HG03108 (cell line): ENCODE data around the gene RABAC1.
"Not testable (repeated sequence)": the region's sequence is repeated elsewhere in the genome, so short reads cannot be mapped to it uniquely, and the experiment has no call there.

Experiments
- ATAC-seq: cut with Tn5 transposase; IDR thresholded peaks from one replicate; pipeline ENCODE4 v1.9.1; 2021; ENCODE audit warnings: moderate library complexity; ENCODE audit not compliant: unreplicated experiment

The RABAC1 gene

DNA sequence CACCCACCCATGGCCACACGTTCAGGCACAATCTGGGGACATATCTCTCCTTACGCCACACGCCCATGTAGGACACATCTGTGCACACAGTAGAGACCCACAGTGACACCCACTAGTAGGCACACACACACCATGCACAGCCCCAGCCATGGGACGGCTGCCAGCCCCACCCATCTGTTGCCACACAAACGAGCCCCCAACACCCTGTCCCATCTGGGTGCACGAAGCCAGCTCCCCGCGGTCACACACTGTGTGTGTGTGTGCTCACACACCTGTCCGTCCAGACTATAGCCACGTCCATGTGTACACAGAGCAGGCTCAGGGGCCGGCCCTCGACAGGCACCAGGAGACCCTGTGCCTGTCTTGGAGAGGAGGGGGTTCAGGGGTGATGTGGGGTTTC is 41.4 kb downstream of the RABAC1 start:
- ATAC-seq, result no peak

- ATAC-seq, result no peak
Measured at GRCh38 chr19:41915776-41916414, 43.2 kb downstream of the RABAC1 start.

GRCh38 chr19:41915021-41915775 is 43.9 kb downstream of the RABAC1 start:
- no peak for ATAC-seq

- ATAC-seq, result not testable (repeated sequence)
Measured at GRCh38 chr19:41914424-41914834, 44.7 kb downstream of the RABAC1 start.

- no peak for ATAC-seq
Measured at GRCh38 chr19:41913538-41914423, 45.3 kb downstream of the RABAC1 start.

- no peak for ATAC-seq
Measured at GRCh38 chr19:41912899-41913537, 46.1 kb downstream of the RABAC1 start.

DNA sequence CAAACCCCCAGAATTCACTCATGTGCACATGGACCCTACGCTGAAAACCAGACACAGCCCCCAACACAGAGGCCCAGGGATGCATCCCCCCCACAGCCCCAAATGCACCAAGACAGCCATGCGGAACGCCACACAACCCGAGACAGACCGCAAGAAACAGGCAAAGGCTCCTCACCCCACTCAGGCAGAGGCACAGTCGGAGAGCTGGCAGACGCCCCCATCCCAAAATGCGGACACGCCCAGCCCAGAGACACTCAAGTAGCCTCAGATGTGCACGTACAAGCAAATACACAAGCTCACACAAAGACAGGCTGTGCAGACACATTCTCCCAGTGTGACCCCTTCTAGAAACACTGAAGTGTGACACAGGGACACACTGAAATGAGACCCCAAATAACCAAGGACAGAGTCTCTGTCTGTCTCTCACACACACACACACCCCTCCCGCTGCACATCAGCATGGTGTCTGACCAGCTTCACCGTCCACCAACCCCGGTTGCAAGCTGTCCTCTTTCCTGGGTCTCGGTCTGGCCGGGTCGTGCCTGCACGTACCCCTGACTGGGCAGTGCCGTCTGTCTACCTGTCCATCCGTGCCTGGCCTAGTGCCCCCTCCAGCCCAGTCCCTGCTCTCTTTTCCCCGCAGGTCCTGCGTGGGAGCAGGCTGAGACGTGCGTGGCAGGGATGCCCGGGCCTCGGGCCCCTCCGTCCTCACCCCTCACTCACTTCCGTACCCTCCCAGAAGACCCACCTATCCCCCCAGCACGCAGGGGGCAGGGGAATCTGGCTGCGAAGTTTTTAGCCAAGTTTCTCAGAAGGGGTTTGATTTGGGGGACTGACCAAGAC is 47.0 kb downstream of the RABAC1 start:
- ATAC-seq, result no peak

DNA sequence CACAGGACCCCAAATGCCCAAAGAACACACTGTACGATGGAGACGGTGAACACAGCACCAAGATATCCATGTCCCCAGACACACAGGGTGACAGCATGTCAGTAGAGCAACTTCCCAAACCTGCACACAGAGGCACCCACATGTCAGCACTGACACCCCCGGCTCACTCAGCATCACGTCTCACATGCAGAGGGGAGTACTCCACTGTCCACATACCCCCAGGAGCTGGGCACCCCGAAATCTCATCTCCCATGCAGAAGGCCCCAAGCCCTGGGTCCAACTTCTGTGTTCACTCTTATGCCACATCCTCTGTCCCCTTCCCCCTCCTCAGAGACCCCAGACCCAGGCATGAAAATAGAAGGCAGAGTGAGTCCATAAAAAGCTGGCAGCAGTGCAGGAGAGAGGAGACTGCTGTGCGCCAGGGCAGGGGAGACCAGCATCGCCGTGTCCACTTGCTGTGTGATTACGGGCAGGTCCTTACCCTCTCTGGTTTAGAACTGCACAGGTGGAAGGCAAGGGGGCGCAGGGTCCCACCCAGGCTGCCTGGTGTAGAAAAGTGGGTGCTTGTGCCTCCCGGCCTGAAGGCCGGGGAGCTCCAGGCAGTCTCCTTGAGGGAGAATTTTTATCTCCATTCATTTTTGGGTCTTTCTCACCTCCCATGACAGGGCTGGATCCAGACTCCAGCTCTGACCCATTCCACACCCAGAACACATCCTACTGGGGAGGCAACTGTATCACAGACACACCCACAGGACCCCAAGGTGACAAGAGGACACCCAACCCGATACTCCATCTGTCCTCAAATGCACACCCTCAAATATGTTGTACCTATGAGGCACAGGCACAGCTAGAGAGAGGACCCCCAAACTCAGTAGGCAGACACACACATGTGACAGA is 47.9 kb downstream of the RABAC1 start:
- ATAC-seq, result no peak

DNA sequence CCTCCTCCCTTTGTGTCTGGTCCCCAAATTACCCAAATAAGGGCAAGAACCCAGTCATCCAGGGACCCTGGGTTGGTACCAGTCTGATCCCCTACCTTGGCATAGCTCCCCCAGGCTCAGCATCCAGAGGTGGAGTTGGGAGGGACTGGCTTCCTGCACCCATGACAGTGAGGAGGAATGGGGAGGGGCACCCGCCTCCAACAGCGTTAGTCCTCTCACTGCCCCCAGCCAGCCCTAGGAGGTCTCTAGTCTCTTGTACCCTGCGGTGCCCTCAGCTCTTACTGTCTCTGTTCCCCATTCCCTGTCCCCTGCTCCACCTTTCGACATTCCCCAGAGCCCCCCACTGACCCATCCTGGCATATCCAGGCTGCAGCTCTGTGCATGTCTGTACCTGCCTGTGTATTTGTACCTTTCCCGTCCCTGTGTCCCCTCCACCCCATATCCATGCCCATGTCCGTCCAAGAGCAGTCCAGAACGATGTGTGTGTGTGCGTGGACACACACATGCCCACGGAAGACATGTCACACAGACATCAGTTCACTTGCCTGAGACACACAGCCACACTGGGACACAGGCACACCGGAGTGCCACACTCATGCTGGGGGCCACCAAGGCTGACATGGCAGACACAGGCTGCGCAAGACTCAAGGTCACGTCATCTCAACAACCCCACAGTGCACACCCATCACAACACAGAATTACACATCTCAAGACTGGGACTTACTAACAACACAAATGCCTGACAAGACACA is 48.7 kb downstream of the RABAC1 start:
- no peak for ATAC-seq

DNA sequence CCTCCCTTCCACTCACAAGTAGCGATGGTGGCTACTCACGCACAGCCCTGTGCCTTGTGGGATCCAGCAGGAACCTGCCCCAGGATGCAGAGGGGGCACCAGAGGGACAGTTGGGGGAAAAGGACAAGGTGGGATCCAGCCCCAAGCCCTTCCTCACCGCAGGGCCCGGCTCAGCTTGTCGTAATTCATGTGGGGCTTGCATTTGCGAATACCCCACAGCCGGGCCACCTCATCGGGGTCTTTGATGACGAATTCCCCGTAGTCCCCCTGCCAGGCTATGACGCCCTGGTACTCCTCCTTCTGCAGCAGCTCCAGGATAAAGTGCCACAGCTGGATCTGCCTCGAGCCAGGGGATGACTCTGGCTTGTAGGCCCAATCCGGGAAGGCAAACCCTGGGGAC is 49.4 kb downstream of the RABAC1 start:
- ATAC-seq, result no peak

- no peak for ATAC-seq
Measured at GRCh38 chr19:41908724-41909464, 50.2 kb downstream of the RABAC1 start.

DNA sequence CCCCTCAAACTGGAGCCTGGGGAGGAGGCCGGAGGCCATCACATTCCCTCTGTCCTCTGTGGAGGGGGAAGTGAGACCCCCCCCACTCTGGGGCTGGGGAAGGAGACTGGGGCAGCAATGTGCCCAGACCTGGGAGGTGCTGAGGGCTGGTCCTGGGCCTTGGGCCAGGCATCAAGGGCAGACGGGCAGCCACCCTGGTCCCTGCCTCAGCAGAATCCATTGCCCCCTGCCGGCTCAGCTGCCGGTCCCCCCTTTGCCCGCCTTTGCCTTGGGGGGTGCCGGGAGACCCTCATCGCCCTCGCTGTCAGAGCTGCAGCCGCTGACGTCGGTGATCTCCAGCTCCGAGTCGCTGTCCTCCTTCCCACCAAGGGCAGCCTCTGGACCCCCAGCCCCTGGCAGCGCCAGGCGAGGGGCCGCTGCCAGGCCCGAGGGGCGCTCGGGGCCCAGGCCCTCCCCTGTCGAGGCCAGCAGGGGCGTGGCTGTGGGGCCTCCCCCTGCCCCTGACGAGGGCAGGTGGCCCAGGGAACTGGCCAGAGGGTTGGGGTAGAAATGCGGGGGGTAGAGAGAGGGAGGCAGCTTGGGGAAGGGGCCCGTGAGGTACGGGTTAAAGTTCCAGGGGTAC is 51.0 kb downstream of the RABAC1 start:
- ATAC-seq, result no peak

DNA sequence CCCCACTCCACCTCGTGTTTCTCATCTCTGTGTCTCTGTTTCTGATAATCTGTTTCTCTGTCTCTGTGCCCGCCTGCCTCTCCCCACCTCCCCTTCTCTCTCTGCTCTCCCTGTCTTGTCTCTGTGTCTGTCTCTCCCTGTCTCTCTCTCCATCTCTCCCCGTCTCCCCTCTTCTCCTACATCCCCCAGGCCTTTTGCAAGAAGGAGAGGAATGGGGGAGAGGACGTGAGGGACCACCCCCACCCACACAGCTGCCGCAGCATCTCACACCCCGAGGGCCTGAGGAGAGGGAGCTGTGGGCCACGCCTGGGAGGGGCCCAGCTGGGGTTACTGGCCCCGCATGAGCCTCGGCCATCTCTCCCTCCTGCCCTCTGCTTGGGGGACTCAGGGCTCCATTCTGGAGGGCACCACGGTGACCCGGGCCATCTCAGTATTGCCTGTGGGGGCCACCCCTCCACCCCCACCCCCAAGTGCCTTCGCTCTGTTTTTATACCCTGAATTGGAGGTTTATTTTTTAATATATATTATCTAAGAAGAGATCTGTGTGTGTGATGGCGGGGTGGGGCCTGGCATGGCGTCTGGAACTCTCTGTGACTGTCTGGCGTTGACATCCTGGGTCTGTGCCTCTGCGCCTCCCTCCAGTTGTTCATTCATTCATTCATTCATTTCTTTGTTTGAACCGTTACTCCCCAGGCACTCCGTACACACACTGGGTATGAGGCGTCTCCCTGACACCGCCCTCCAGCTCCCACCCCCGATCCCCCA is 52.0 kb downstream of the RABAC1 start:
- no peak for ATAC-seq
